ENCODE measurements around the gene SYNPR. TPM values are rescaled to one million over a fixed set of nuclear protein-coding genes. Genes with fewer than 3 reads are reported as not detected.

SYNPR gene
- total RNA-seq, 1 experiment from 2014 or later, result 17.6 TPM

- no peaks in the 10 kb centered on the region for H3K36me3 ChIP-seq (ENCODE audit: insufficient read depth, low read length, poor library complexity, severe bottlenecking)
- TF ChIP-seq EZH2 (IDR thresholded peaks at IDR 0.05; ENCODE audit: borderline replicate concordance, low read depth, low read length, poor library complexity, severe bottlenecking), result no peak
- TF ChIP-seq CTCF (conservative IDR thresholded peaks at IDR 0.05; ENCODE audit: low read depth, low read length), result no peak
- no peak overlapping the region for H3K27ac ChIP-seq (ENCODE audit: low read depth, low read length, poor library complexity, severe bottlenecking)
- BruUV-seq (replicated peaks), result no TSS peak
- no peaks in the 10 kb centered on the region for H3K9me3 ChIP-seq (ENCODE audit: low read depth, low read length, poor library complexity, severe bottlenecking)
- ChIA-PET POLR2A (ENCODE audit: low non-redundant PET) (no interaction called here), CTCF (no interaction called here)
- intact Hi-C loops (cut with micrococcal nuclease; ENCODE audit: unreplicated experiment), result no loop called here
- H3K27me3 ChIP-seq (replicated peaks; ENCODE audit: insufficient read depth, low read depth, low read length, poor library complexity), result no peaks in the 10 kb centered on the region
- DNase-seq (ENCODE audit: low spot score), result no peak
- H3K4me3 ChIP-seq (ENCODE audit: low read depth, low read length, poor library complexity, severe bottlenecking), result no peak overlapping the region
- H3K4me1 ChIP-seq (ENCODE audit: insufficient read depth, low read length, poor library complexity, severe bottlenecking), result peaks cover 7% of the 10 kb centered on the region
These were observed 160.8 kb downstream of the SYNPR start for GRCh38 chr3:63438826-63439371.

GRCh38 chr3:63441262-63441661 is 163.2 kb downstream of the SYNPR start:
- no peaks in the 10 kb centered on the region for H3K9me3 ChIP-seq (ENCODE audit: low read depth, low read length, poor library complexity, severe bottlenecking)
- intact Hi-C loops (cut with micrococcal nuclease; ENCODE audit: unreplicated experiment), result no loop called here
- no peak overlapping the region for H3K4me3 ChIP-seq (ENCODE audit: low read depth, low read length, poor library complexity, severe bottlenecking)
- no peaks in the 10 kb centered on the region for H3K36me3 ChIP-seq (ENCODE audit: insufficient read depth, low read length, poor library complexity, severe bottlenecking)
- BruUV-seq (replicated peaks), result no TSS peak
- no peak overlapping the region for H3K27ac ChIP-seq (ENCODE audit: low read depth, low read length, poor library complexity, severe bottlenecking)
- peaks cover 7% of the 10 kb centered on the region for H3K4me1 ChIP-seq (ENCODE audit: insufficient read depth, low read length, poor library complexity, severe bottlenecking)
- TF ChIP-seq CTCF (conservative IDR thresholded peaks at IDR 0.05; ENCODE audit: low read depth, low read length), result no peak
- no peak for TF ChIP-seq EZH2 (IDR thresholded peaks at IDR 0.05; ENCODE audit: borderline replicate concordance, low read depth, low read length, poor library complexity, severe bottlenecking)
- POLR2A ChIA-PET (ENCODE audit: low non-redundant PET), result no interaction called here
- H3K27me3 ChIP-seq (replicated peaks; ENCODE audit: insufficient read depth, low read depth, low read length, poor library complexity), result no peaks in the 10 kb centered on the region
- DNase-seq (ENCODE audit: low spot score), result no peak
- CTCF ChIA-PET, result no interaction called here

GRCh38 chr3:63442918-63443317 is 164.8 kb downstream of the SYNPR start:
- intact Hi-C loops (cut with micrococcal nuclease; ENCODE audit: unreplicated experiment), result no loop called here
- CTCF ChIA-PET, result no interaction called here
- no peak for DNase-seq (ENCODE audit: low spot score)
- no peaks in the 10 kb centered on the region for H3K27me3 ChIP-seq (replicated peaks; ENCODE audit: insufficient read depth, low read depth, low read length, poor library complexity)
- no peaks in the 10 kb centered on the region for H3K36me3 ChIP-seq (ENCODE audit: insufficient read depth, low read length, poor library complexity, severe bottlenecking)
- POLR2A ChIA-PET (ENCODE audit: low non-redundant PET), result no interaction called here
- peaks cover 7% of the 10 kb centered on the region for H3K4me1 ChIP-seq (ENCODE audit: insufficient read depth, low read length, poor library complexity, severe bottlenecking)
- H3K4me3 ChIP-seq (ENCODE audit: low read depth, low read length, poor library complexity, severe bottlenecking), result no peak overlapping the region
- H3K27ac ChIP-seq (ENCODE audit: low read depth, low read length, poor library complexity, severe bottlenecking), result no peak overlapping the region
- no TSS peak for BruUV-seq (replicated peaks)
- H3K9me3 ChIP-seq (ENCODE audit: low read depth, low read length, poor library complexity, severe bottlenecking), result no peaks in the 10 kb centered on the region
- TF ChIP-seq CTCF (conservative IDR thresholded peaks at IDR 0.05; ENCODE audit: low read depth, low read length) (no peak), EZH2 (IDR thresholded peaks at IDR 0.05; ENCODE audit: borderline replicate concordance, low read depth, low read length, poor library complexity, severe bottlenecking) (no peak)

Data from A673 (cell line).